Pancreas (tissue), 10 donors: Measurements from ENCODE around the gene LAMA4. TPM values are rescaled to one million over a fixed set of nuclear protein-coding genes. Genes with fewer than 3 reads are reported as not detected.

ENCODE experiments used
- ATAC-seq, 4 donors: fragments of 200-7000 bp; cut with Tn5 transposase; one replicate each; pipeline versions ENCODE4 v1.8.0 to v1.9.1; 2020; ENCODE audit warnings: mild to moderate bottlenecking in 4 of 4, moderate library complexity in 4 of 4
- DNase-seq, 6 donors: peaks; one replicate each; pipeline ENCODE4 v3.0.0-alpha.2; 2020
- FAIRE-seq: peaks from 2 replicates; lab custom pipeline; 2012; peaks lifted over from hg19 to GRCh38; lab: Jason Lieb, UNC
- H3K27ac ChIP-seq, 4 donors: fragments of 200-600 bp; sonication (generic); 1 replicate in 3 of 4; 2 replicates in 1 of 4; pipeline versions ENCODE4 v1.5.0 to v1.8.0; 2020
- H3K27me3 ChIP-seq, 4 donors: fragments of 200-600 bp; one replicate each; pipeline ENCODE4 v1.8.0; 2021
- H3K36me3 ChIP-seq, 3 donors: fragments of 200-600 bp; sonication (generic) in 1 of 3; one replicate each; pipeline versions ENCODE4 v1.5.0 to v1.8.0; 2020 to 2021
- H3K4me1 ChIP-seq, 3 donors: fragments of 200-600 bp; one replicate each; pipeline ENCODE4 v1.8.0; 2021
- H3K4me3 ChIP-seq, 4 donors: fragments of 200-600 bp; sonication (generic) in 2 of 4; one replicate each; pipeline versions ENCODE4 v1.5.0 to v1.8.0; 2020 to 2021
- H3K9me3 ChIP-seq, 4 donors: fragments of 200-600 bp; one replicate each; pipeline ENCODE4 v1.8.0; 2021
- CTCF ChIP-seq, 4 donors: fragments of 200-600 bp; sonication (generic) in 3 of 4; IDR thresholded peaks; one replicate each; pipeline versions ENCODE4 v1.5.0 to v1.8.0; 2021; ENCODE audit warnings: antibody characterized with exemption in 4 of 4
- WGBS, 2 donors: extraction: QIAGEN DNeasy Blood & Tissue Kit; methylation state at CpG; one replicate each; pipeline ENCODE4 v1.1.7; 2013; 5-methylcytosine and 5-hydroxymethylcytosine counted together
- intact Hi-C, 3 donors: fragments of 100-400 bp; cut with DNase I; formaldehyde crosslinking; loops; one replicate each; pipeline versions ENCODE4 v1.11.1 to v1.14.2; 2022
- polyA plus RNA-seq, 2 donors: library from polyadenylated mRNA; stranded (reverse); fragments of 200-250 nt; gene quantifications; one replicate each; pipeline ENCODE4 v1.2.3, GENCODE V29; 2013
- total RNA-seq, 6 donors: library from RNA; stranded (reverse); fragmentation: NEBNext Ultra II Directional in 4 of 6; extraction: Animal tissue kit (Norgen Biotek cat#: 25700) in 4 of 6; gene quantifications; one replicate each; pipeline versions ENCODE4 v1.2.1 to v1.2.4, GENCODE V29; 2021 to 2023
- donor health status: healthy with polysubstance abuse.
- donor health status: DM: no; HTN: no; CAD: no; lungs with moderate emphysema.
- donor health status: DM: no; HTN: no; CAD: no.
- donor health status: control.
- donor health status: control.
- donor health status: Bipolar disorder and iron deficiency.
- donor health status: DM: yes; HTN: yes; CAD: no.
- donor health status: DM: no; HTN: no; CAD: no.
- donor health status: DM: no; HTN: no; CAD: no.
- donor health status: DM: yes; HTN: yes; CAD: no.

LAMA4 gene
- total and polyA plus RNA-seq, 8 donors, result 1.3 to 14.0 (median 4.3) TPM

GRCh38 chr6:112176175-112176574, 78.2 kb downstream of the LAMA4 start:
- Histone ChIP-seq H3K4me1 (no peaks in the 10 kb centered on the region), H3K27ac (no peak overlapping the region), H3K27me3 (no peaks in the 10 kb centered on the region), H3K9me3 (no peaks in the 10 kb centered on the region), H3K36me3 (no peaks in the 10 kb centered on the region), H3K4me3 (no peak overlapping the region)
- WGBS, 2 donors, result 36 to 48% methylated on average over 4 of the region's 4 CpGs
- no peak for TF ChIP-seq CTCF (IDR thresholded peaks at IDR 0.05)
- no peak for ATAC-seq
- no peak for FAIRE-seq
- intact Hi-C loops, result no loop called here
- no peak for DNase-seq

GRCh38 chr6:112173221-112173804, 81.1 kb downstream of the LAMA4 start:
- H3K36me3 ChIP-seq, result no peaks in the 10 kb centered on the region
- ATAC-seq, result no peak
- no peak overlapping the region for H3K27ac ChIP-seq
- no peak for TF ChIP-seq CTCF (IDR thresholded peaks at IDR 0.05)
- no peak overlapping the region for H3K4me3 ChIP-seq
- intact Hi-C loops, result no loop called here
- H3K27me3 ChIP-seq, result no peaks in the 10 kb centered on the region
- no peak for DNase-seq
- 48 to 78% methylated on average over 2 of the region's 2 CpGs for WGBS, 2 donors
- no peaks in the 10 kb centered on the region for H3K9me3 ChIP-seq
- no peak for FAIRE-seq
- no peaks in the 10 kb centered on the region for H3K4me1 ChIP-seq

- WGBS, 2 donors, result 79 to 82% methylated on average over 7 of the region's 7 CpGs
- Histone ChIP-seq H3K4me3 (no peak overlapping the region), H3K27ac (no peak overlapping the region), H3K36me3 (no peaks in the 10 kb centered on the region), H3K9me3 (no peaks in the 10 kb centered on the region), H3K27me3 (no peaks in the 10 kb centered on the region), H3K4me1 (no peaks in the 10 kb centered on the region)
- intact Hi-C loops, result no loop called here
- no peak for ATAC-seq
- TF ChIP-seq CTCF (IDR thresholded peaks at IDR 0.05), result no peak
- no peak for DNase-seq
- no peak for FAIRE-seq
Measured at GRCh38 chr6:112172540-112172939, 81.8 kb downstream of the LAMA4 start.

GRCh38 chr6:112169541-112169940, 84.8 kb downstream of the LAMA4 start:
- H3K36me3 ChIP-seq, result no peaks in the 10 kb centered on the region
- FAIRE-seq (no peak), DNase-seq (no peak), ATAC-seq (no peak)
- 74 to 80% methylated on average over 1 of the region's 1 CpG for WGBS, 2 donors
- H3K27me3 ChIP-seq, result no peaks in the 10 kb centered on the region
- H3K9me3 ChIP-seq, result no peaks in the 10 kb centered on the region
- no peak overlapping the region for H3K27ac ChIP-seq
- no peaks in the 10 kb centered on the region for H3K4me1 ChIP-seq
- TF ChIP-seq CTCF (IDR thresholded peaks at IDR 0.05), result no peak
- H3K4me3 ChIP-seq, result no peak overlapping the region
- intact Hi-C loops, result loop anchor here in 1 of 3 donors (10.0 kb wide), 1 partner anchor 455 kb away; no protein-coding TSS in a partner anchor
